Stimulated activated naive CD8-positive, alpha-beta T cell treated with anti-CD3 and anti-CD28 coated beads, Interleukin-15, amount 100 ng/mL, for 72 hours (primary cell): ENCODE data around the gene FANCC.

Experiments
- ATAC-seq: fragments of 150-1000 bp; cut with Tn5 transposase; 2 replicates; pipeline ENCODE4 v1.10.0; 2021; ENCODE audit warnings: mild to moderate bottlenecking, moderate library complexity
- DNase-seq, 2 donors: peaks; one replicate each; pipeline ENCODE4 v3.0.0; 2021 to 2022
- H3K27ac Mint-ChIP-seq, 2 donors: one replicate each; pipeline ENCODE4 v1.8.0; 2022; ENCODE audit warnings: mild to moderate bottlenecking in 2 of 2, mixed read lengths in 2 of 2, moderate library complexity in 2 of 2
- H3K27me3 Mint-ChIP-seq: one replicate; pipeline ENCODE4 v1.8.0; 2022; ENCODE audit warnings: mixed read lengths
- H3K4me1 Mint-ChIP-seq: one replicate; pipeline ENCODE4 v1.8.0; 2022; ENCODE audit warnings: mild to moderate bottlenecking, mixed read lengths
- H3K4me3 Mint-ChIP-seq, 2 donors: one replicate each; pipeline ENCODE4 v1.8.0; 2022; ENCODE audit warnings: mild to moderate bottlenecking in 2 of 2, mixed read lengths in 2 of 2, moderate library complexity in 1 of 2
- H3K9me3 Mint-ChIP-seq, 2 donors: one replicate each; pipeline ENCODE4 v1.8.0; 2022; ENCODE audit warnings: mixed read lengths in 2 of 2

The FANCC gene

GRCh38 chr9:95108777-95109176, 208.7 kb downstream of the FANCC start:
- no peak for ATAC-seq
- Mint-ChIP-seq H3K9me3 (no peaks in the 10 kb centered on the region), H3K4me1 (no peaks in the 10 kb centered on the region), H3K27ac (peak overlapping the region in 1 of 2 donors; percentile 81), H3K27me3 (no peaks in the 10 kb centered on the region), H3K4me3 (no peak overlapping the region)
- DNase-seq, result no peak

DNA sequence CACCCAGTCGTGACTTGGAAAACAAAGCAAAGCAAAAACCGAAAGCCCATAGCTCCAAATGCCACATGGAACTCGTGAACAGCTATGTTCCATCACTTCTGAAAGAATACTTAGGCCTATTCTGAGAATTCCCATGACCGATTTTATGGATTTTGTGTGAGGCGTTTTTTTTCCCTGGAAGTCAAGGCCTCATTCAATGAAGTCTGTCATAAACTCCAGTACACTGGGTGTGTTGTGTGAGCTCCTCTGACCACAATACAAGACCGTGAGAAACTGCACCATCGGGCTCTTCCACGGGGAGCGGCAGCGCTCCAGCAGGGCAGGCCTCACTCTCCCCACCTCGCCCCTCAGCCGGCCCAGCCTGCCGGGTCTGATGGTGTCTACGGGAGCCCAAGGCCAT, 209.5 kb downstream of the FANCC start:
- no peaks in the 10 kb centered on the region for H3K4me1 Mint-ChIP-seq
- no peak overlapping the region for H3K4me3 Mint-ChIP-seq

DNA sequence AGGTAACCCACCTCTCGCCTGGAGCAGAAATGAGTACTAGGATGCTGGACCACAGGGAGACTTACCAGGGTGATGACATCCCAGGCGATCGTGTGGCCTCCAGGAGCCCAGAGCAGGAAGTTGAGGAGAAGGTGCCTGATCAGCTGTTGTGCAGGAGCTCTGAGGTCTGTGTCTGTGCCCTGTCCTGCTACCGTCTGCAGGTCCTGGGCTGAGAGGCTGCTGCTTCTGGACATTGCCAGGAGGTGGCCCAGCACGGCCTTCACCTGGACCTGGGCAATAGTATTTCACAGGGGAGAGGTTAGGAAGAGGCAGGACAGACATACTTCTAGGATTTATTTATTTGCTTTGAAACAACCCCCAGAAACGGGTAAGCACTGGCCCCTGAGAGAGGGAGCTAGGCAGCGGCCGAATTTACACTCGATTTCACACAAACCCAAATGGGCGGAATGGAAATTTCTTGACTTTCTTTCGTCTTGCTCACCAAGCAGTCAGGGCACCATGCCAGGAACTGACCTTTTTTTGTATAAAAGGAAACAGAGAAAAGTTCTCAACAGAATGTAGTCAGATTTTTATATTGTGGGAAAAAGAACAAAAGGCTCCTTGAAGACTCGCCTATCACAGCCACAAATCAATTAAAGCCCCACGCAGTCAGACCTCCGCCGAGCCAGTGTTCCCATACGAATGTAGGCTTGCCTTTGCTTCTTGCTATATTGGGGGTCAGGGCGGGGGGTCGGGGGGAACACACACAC, 210.3 kb downstream of the FANCC start:
- peak overlapping the region in 1 of 2 donors; percentile 71 for H3K27ac Mint-ChIP-seq
- DNase-seq, result no peak

More for the DNA sequence above, 209.5 kb downstream of the FANCC start:
- DNase-seq (no peak), ATAC-seq (no peak)
- Mint-ChIP-seq H3K27me3 (no peaks in the 10 kb centered on the region), H3K9me3 (no peaks in the 10 kb centered on the region), H3K27ac (no peak overlapping the region)

GRCh38 chr9:95105519-95106287, 211.8 kb downstream of the FANCC start:
- H3K4me1 Mint-ChIP-seq, result no peaks in the 10 kb centered on the region
- no peaks in the 10 kb centered on the region for H3K9me3 Mint-ChIP-seq
- H3K4me3 Mint-ChIP-seq, result no peak overlapping the region
- no peaks in the 10 kb centered on the region for H3K27me3 Mint-ChIP-seq
- no peak for ATAC-seq
- H3K27ac Mint-ChIP-seq, result peak overlapping the region in 1 of 2 donors; percentile 1
- DNase-seq, result no peak

More for the DNA sequence above, 210.3 kb downstream of the FANCC start:
- no peak for ATAC-seq
- Mint-ChIP-seq H3K4me1 (no peaks in the 10 kb centered on the region), H3K9me3 (no peaks in the 10 kb centered on the region), H3K4me3 (no peak overlapping the region), H3K27me3 (no peaks in the 10 kb centered on the region)

DNA sequence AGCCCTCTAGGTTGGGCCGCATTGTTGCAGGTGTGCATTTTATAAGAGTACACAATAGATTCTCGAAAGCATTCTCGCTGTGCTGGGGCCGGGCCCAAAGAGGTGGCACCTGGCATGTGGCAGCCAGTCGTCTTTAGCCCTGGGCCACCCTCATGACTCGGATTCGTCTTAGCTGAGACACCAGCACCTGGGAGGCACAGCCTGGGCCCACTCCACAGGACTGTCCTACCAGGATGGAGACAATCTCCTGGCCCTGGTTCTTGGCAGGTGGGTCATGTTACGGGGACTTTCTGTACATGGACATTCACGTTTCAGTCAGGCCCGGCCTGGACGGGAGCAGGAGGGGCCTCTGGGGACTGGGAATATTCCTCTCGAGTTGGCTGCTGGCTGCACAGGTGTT, 212.5 kb downstream of the FANCC start:
- Mint-ChIP-seq H3K27ac (no peak overlapping the region), H3K27me3 (no peaks in the 10 kb centered on the region), H3K9me3 (no peaks in the 10 kb centered on the region), H3K4me3 (no peak overlapping the region), H3K4me1 (no peaks in the 10 kb centered on the region)
- DNase-seq (no peak), ATAC-seq (no peak)

- Mint-ChIP-seq H3K4me3 (no peak overlapping the region), H3K27me3 (no peaks in the 10 kb centered on the region), H3K9me3 (no peaks in the 10 kb centered on the region), H3K27ac (no peak overlapping the region), H3K4me1 (no peaks in the 10 kb centered on the region)
- DNase-seq (no peak), ATAC-seq (no peak)
Observed at GRCh38 chr9:95104581-95104960, 212.9 kb downstream of the FANCC start.

GRCh38 chr9:95103871-95104580, 213.5 kb downstream of the FANCC start:
- no peaks in the 10 kb centered on the region for H3K4me1 Mint-ChIP-seq
- H3K9me3 Mint-ChIP-seq, result no peaks in the 10 kb centered on the region
- no peak overlapping the region for H3K27ac Mint-ChIP-seq
- H3K4me3 Mint-ChIP-seq, result no peak overlapping the region
- H3K27me3 Mint-ChIP-seq, result no peaks in the 10 kb centered on the region
- no peak for DNase-seq
- ATAC-seq, result no peak

DNA sequence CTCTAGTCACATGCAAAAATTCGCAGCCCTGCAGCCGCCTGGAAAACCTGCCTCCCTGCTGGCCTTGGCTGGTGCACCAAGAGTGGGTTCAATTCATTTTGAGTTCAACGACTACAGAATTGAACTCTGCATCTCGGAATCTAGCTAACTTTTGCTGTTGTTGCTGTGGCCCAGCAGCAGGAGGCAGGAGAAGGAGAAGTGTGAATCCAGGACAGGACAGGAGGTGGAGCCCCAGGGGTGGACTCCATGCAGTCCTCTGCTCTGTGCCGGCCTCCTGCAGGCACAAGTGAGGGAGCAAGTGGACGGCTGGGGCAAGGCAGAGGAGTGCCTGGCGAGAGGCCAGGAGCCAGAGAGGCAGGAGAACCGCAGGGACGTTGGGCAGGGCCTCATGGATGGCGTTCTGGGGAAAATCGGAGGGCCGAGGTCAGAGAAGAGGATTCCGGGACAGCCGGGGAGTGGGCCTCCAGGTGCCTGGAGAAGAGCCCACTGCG, 214.2 kb downstream of the FANCC start:
- H3K27ac Mint-ChIP-seq, result peak overlapping the region in 1 of 2 donors; percentile 93
- H3K27me3 Mint-ChIP-seq, result no peaks in the 10 kb centered on the region
- ATAC-seq (no peak), DNase-seq (no peak)
- H3K9me3 Mint-ChIP-seq, result no peaks in the 10 kb centered on the region
- no peaks in the 10 kb centered on the region for H3K4me1 Mint-ChIP-seq
- H3K4me3 Mint-ChIP-seq, result no peak overlapping the region

DNA sequence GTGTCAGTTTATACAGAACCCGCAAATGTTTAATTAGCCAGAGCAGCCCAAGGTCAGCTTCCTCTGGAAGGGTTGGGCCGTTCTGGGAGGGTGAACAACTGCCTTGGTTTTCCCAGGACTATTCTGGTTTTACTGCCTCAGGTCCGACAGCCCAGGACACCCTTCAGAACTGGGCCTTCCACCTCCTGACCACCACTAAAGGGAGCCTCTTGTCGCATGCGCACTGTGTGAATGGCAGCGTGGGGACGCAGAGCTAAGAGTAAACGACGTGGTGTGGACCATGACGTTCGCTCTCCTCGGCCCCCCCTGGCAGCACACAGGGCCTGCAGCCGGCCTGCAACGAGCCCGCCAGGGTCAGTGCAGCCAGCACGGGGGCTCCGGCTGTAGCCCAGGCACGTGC, 214.9 kb downstream of the FANCC start:
- Mint-ChIP-seq H3K4me1 (no peaks in the 10 kb centered on the region), H3K27ac (no peak overlapping the region), H3K9me3 (no peaks in the 10 kb centered on the region), H3K4me3 (no peak overlapping the region), H3K27me3 (no peaks in the 10 kb centered on the region)
- DNase-seq, result no peak
- no peak for ATAC-seq

- Mint-ChIP-seq H3K9me3 (no peaks in the 10 kb centered on the region), H3K4me3 (no peak overlapping the region), H3K27ac (no peak overlapping the region), H3K4me1 (no peaks in the 10 kb centered on the region), H3K27me3 (no peaks in the 10 kb centered on the region)
- ATAC-seq (no peak), DNase-seq (no peak)
Observed at GRCh38 chr9:95102001-95102433, 215.5 kb downstream of the FANCC start.

DNA sequence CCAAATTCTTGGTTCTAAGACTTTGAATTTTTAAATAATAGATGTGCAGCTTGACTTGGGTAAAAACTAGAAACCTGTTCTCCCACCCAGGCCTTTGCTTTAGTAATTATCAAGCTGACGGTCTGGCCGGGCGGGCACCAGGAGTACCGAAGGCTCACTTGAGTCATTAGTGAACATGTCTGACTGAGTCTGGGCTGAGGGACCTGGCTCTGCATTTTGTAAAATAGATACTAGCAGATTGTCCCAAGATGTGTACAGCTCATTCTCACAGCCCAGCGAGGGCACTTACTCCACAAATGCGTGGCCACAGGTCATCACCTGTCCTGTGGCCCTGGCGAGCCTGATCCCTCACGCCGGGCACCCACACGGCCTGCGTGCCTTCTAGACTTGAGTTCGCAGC, 216.2 kb downstream of the FANCC start:
- H3K9me3 Mint-ChIP-seq, result no peaks in the 10 kb centered on the region
- no peak for ATAC-seq

GRCh38 chr9:95100071-95100627, 217.4 kb downstream of the FANCC start:
- Mint-ChIP-seq H3K4me1 (no peaks in the 10 kb centered on the region), H3K9me3 (no peaks in the 10 kb centered on the region), H3K4me3 (no peak overlapping the region), H3K27me3 (no peaks in the 10 kb centered on the region), H3K27ac (peak overlapping the region in 1 of 2 donors; percentile 60)
- no peak for DNase-seq
- ATAC-seq, result no peak

More for the DNA sequence above, 216.2 kb downstream of the FANCC start:
- H3K27me3 Mint-ChIP-seq, result no peaks in the 10 kb centered on the region
- no peaks in the 10 kb centered on the region for H3K4me1 Mint-ChIP-seq
- H3K27ac Mint-ChIP-seq, result no peak overlapping the region
- H3K4me3 Mint-ChIP-seq, result no peak overlapping the region
- DNase-seq, result no peak

GRCh38 chr9:95099321-95100070, 218.0 kb downstream of the FANCC start:
- DNase-seq, result no peak
- no peak overlapping the region for H3K4me3 Mint-ChIP-seq
- no peaks in the 10 kb centered on the region for H3K27me3 Mint-ChIP-seq
- H3K27ac Mint-ChIP-seq, result peak overlapping the region in 1 of 2 donors; percentile 9
- H3K4me1 Mint-ChIP-seq, result no peaks in the 10 kb centered on the region
- no peaks in the 10 kb centered on the region for H3K9me3 Mint-ChIP-seq
- ATAC-seq, result no peak

DNA sequence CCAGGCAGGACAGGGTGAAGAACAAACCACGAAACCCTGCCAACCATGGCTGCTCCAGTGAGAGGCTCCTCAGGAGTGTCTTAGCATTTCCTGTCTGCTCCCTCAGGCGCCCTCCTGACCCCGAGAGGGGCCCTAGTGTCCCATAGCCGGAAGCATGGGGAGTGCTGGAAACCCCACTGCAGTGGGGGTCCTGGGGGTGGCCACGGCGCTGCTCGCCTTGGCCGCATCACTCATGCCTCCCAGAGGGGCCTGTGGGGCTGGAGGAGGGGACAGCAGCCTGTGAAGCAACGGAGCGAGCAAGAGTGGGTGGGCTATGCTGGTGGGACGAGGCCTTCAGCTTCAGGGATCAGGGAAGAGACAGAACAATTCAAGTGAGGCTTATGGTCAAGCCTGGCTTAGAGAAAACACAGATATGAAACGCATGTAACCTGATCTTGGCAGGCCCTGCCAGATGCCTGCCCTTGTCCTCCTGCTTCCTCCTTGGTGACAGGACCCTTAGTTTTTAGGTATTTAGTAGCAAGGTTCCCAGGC, 219.1 kb downstream of the FANCC start:
- H3K4me3 Mint-ChIP-seq, result no peak overlapping the region
- no peak for ATAC-seq
- no peaks in the 10 kb centered on the region for H3K9me3 Mint-ChIP-seq
- no peak overlapping the region for H3K27ac Mint-ChIP-seq
- no peak for DNase-seq
- no peaks in the 10 kb centered on the region for H3K4me1 Mint-ChIP-seq
- no peaks in the 10 kb centered on the region for H3K27me3 Mint-ChIP-seq

DNA sequence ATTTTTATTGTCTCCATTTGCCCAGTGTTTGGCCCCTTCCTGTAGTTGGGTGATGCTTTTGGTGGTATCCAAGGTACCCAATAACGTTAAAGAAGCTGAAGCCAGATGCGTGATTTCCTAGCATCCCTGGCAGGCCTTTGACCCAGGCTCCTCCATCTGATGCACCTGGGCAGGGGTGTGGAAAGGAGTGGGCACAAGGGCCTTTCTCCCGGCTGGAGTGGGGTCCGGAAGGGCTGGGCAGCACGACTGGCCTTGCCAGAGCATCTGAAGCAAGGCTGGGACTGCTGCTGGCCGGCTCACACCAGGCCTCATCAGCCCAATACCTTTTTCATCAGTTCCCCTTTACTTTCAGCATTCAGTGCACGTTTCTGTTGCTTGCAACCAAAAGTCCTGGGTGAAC, 220.2 kb downstream of the FANCC start:
- Mint-ChIP-seq H3K27me3 (no peaks in the 10 kb centered on the region), H3K27ac (peak overlapping the region in 1 of 2 donors; percentile 54), H3K4me3 (no peak overlapping the region), H3K9me3 (no peaks in the 10 kb centered on the region), H3K4me1 (peaks cover 9% of the 10 kb centered on the region)
- ATAC-seq (no peak), DNase-seq (no peak)
